Sigmoid colon (tissue), 7 donors: Measurements from ENCODE around the gene SCUBE3. TPM values are rescaled to one million over a fixed set of nuclear protein-coding genes. Genes with fewer than 3 reads are reported as not detected.

ENCODE experiments used
- DNase-seq: peaks from one replicate; pipeline ENCODE4 v3.0.0-alpha.2; 2019
- H3K27ac ChIP-seq, 4 donors: fragments of 200-600 bp; sonication (generic); one replicate each; pipeline ENCODE4 v1.5.1; 2016 to 2019; ENCODE audit warnings: mild to moderate bottlenecking in 1 of 4
- H3K27me3 ChIP-seq, 3 donors: fragments of 200-600 bp; sonication (generic); one replicate each; pipeline ENCODE4 v1.5.1; 2019; ENCODE audit warnings: mild to moderate bottlenecking in 1 of 3
- H3K36me3 ChIP-seq, 4 donors: fragments of 200-600 bp; sonication (generic); one replicate each; pipeline ENCODE4 v1.5.1; 2016 to 2019
- H3K4me1 ChIP-seq, 4 donors: fragments of 200-600 bp; sonication (generic); one replicate each; pipeline ENCODE4 v1.5.1; 2017 to 2019
- H3K4me3 ChIP-seq, 4 donors: fragments of 200-600 bp; sonication (generic); one replicate each; pipeline ENCODE4 v1.5.1; 2017 to 2019; ENCODE audit warnings: mild to moderate bottlenecking in 2 of 4, moderate library complexity in 1 of 4
- H3K9me3 ChIP-seq, 4 donors: fragments of 200-600 bp in 3 of 4; sonication (generic) in 3 of 4; one replicate each; pipeline versions ENCODE4 v1.5.1 to v1.6.1; 2013 to 2019
- CTCF ChIP-seq, 4 experiments: fragments of 450-650 bp in 3 of 4; fragments of 200-600 bp in 1 of 4; IDR thresholded peaks; one replicate each; pipeline ENCODE4 v1.5.1; 2016 to 2019; ENCODE audit warnings: antibody characterized with exemption in 4 of 4, mild to moderate bottlenecking in 3 of 4, moderate library complexity in 2 of 4
- EP300 ChIP-seq, 4 donors: sonication (generic); formaldehyde crosslinking; IDR thresholded peaks; one replicate each; pipeline ENCODE4 v1.6.1; 2017; ENCODE audit warnings: antibody characterized with exemption in 4 of 4
- POLR2A ChIP-seq, 2 donors: fragments of 450-650 bp; IDR thresholded peaks; one replicate each; pipeline ENCODE4 v1.6.1; 2016; ENCODE audit warnings: antibody characterized with exemption in 2 of 2, mild to moderate bottlenecking in 2 of 2, moderate library complexity in 2 of 2
- POLR2AphosphoS5 ChIP-seq, 4 donors: sonication (generic); formaldehyde crosslinking; IDR thresholded peaks; one replicate each; pipeline ENCODE4 v1.6.1; 2017; ENCODE audit warnings: antibody characterized with exemption in 4 of 4
- WGBS, 2 donors: extraction: QIAGEN DNeasy Blood & Tissue Kit; methylation state at CpG; one replicate each; pipeline ENCODE4 v1.1.7; 2013; 5-methylcytosine and 5-hydroxymethylcytosine counted together
- intact Hi-C: fragments of 100-400 bp; cut with DNase I; formaldehyde crosslinking; loops from one replicate; pipeline ENCODE4 v1.15.1; 2023
- polyA plus RNA-seq, 3 donors: library from polyadenylated mRNA; stranded (reverse); fragments of 200-250 nt; gene quantifications; one replicate each; pipeline ENCODE4 v1.2.3, GENCODE V29; 2013
- total RNA-seq, 4 donors: library from RNA; depleted of rRNA; stranded (reverse); fragments of >200 nt; gene quantifications; one replicate each; pipeline ENCODE4 v1.1.0, GENCODE V29; 2016
- donor health status: healthy with polysubstance abuse.
- donor health status: Bipolar disorder and iron deficiency.
- donor health status: healthy.

The SCUBE3 gene
- total and polyA plus RNA-seq, 7 donors: 0.29 to 12.7 (median 4.9) TPM; not detected in 2

GRCh38 chr6:35216851-35217811 lies 3.4 kb downstream of the SCUBE3 start:
- Histone ChIP-seq H3K27me3 (peaks cover 0 to 48% (median 13%) of the 10 kb centered on the region in 3 donors), H3K4me1 (peaks cover 0 to 38% (median 26%) of the 10 kb centered on the region in 4 donors), H3K36me3 (no peaks in the 10 kb centered on the region), H3K9me3 (no peaks in the 10 kb centered on the region), H3K27ac (no peak overlapping the region), H3K4me3 (no peak overlapping the region)
- 52 to 58% methylated on average over 15 of the region's 17 CpGs for WGBS, 2 donors
- no peak for TF ChIP-seq POLR2A (IDR thresholded peaks at IDR 0.05)
- no peak for TF ChIP-seq CTCF (IDR thresholded peaks at IDR 0.05)
- TF ChIP-seq POLR2AphosphoS5 (IDR thresholded peaks at IDR 0.05): no peak
- no peak for TF ChIP-seq EP300 (IDR thresholded peaks at IDR 0.05)
- intact Hi-C loops: no loop called here
- no peak for DNase-seq

GRCh38 chr6:35218021-35218420 lies 4.3 kb downstream of the SCUBE3 start:
- DNase-seq: no peak
- 58 to 68% methylated on average over 4 of the region's 4 CpGs for WGBS, 2 donors
- Histone ChIP-seq H3K9me3 (no peaks in the 10 kb centered on the region), H3K36me3 (no peaks in the 10 kb centered on the region), H3K27ac (no peak overlapping the region), H3K27me3 (peaks cover 0 to 39% (median 13%) of the 10 kb centered on the region in 3 donors), H3K4me3 (no peak overlapping the region), H3K4me1 (peaks cover 0 to 36% (median 25%) of the 10 kb centered on the region in 4 donors)
- no peak for TF ChIP-seq POLR2AphosphoS5 (IDR thresholded peaks at IDR 0.05)
- TF ChIP-seq EP300 (IDR thresholded peaks at IDR 0.05): no peak
- no peak for TF ChIP-seq CTCF (IDR thresholded peaks at IDR 0.05)
- no peak for TF ChIP-seq POLR2A (IDR thresholded peaks at IDR 0.05)
- intact Hi-C loops: no loop called here

GRCh38 chr6:35218456-35218855 lies 4.7 kb downstream of the SCUBE3 start:
- H3K4me1 ChIP-seq: peaks cover 0 to 31% (median 21%) of the 10 kb centered on the region in 4 donors

GRCh38 chr6:35219683-35220326 lies 6.0 kb downstream of the SCUBE3 start:
- no peak for TF ChIP-seq EP300 (IDR thresholded peaks at IDR 0.05)
- no peak for TF ChIP-seq POLR2AphosphoS5 (IDR thresholded peaks at IDR 0.05)
- no peak for TF ChIP-seq CTCF (IDR thresholded peaks at IDR 0.05)
- no peak for TF ChIP-seq POLR2A (IDR thresholded peaks at IDR 0.05)
- WGBS, 2 donors: 45 to 67% methylated on average over 4 of the region's 4 CpGs
- Histone ChIP-seq H3K4me3 (no peak overlapping the region), H3K4me1 (peaks cover 0 to 18% (median 7%) of the 10 kb centered on the region in 4 donors), H3K36me3 (no peaks in the 10 kb centered on the region), H3K9me3 (no peaks in the 10 kb centered on the region), H3K27me3 (peaks cover 0 to 21% (median 6%) of the 10 kb centered on the region in 3 donors), H3K27ac (no peak overlapping the region)
- intact Hi-C loops: no loop called here
- no peak for DNase-seq

More at GRCh38 chr6:35218456-35218855, 4.7 kb downstream of the SCUBE3 start:
- intact Hi-C loops: no loop called here
- Histone ChIP-seq H3K4me3 (no peak overlapping the region), H3K27me3 (peaks cover 0 to 35% (median 13%) of the 10 kb centered on the region in 3 donors), H3K27ac (no peak overlapping the region), H3K9me3 (no peaks in the 10 kb centered on the region), H3K36me3 (no peaks in the 10 kb centered on the region)
- WGBS, 2 donors: 80 to 96% methylated on average over 4 of the region's 4 CpGs
- no peak for DNase-seq
- TF ChIP-seq POLR2A (IDR thresholded peaks at IDR 0.05) (no peak), CTCF (IDR thresholded peaks at IDR 0.05) (no peak), POLR2AphosphoS5 (IDR thresholded peaks at IDR 0.05) (no peak), EP300 (IDR thresholded peaks at IDR 0.05) (no peak)
